H1 (cell line): ENCODE data around the gene TCEA3.
A peak's percentile ranks its signal among the peaks of the same experiment; 100 is the strongest.

Source experiments
- EP300 ChIP-seq, 2 experiments: IDR thresholded peaks; 1 replicate in 1 of 2; 2 replicates in 1 of 2; pipeline ENCODE4 v1.6.1; 2011 to 2012; ENCODE audit warnings: low read depth in 2 of 2, low read length in 2 of 2, mild to moderate bottlenecking in 2 of 2, borderline replicate concordance in 1 of 2, inconsistent platforms in 1 of 2, moderate library complexity in 1 of 2
- EZH2 ChIP-seq: fragments of 200-600 bp; sonication (generic); IDR thresholded peaks from 2 replicates; pipeline ENCODE4 v1.7.1; 2012; ENCODE audit warnings: low read depth, mild to moderate bottlenecking, moderate library complexity, low read length, inconsistent platforms; ENCODE audit not compliant: severe bottlenecking
- MAFK ChIP-seq: IDR thresholded peaks from 2 replicates; pipeline ENCODE4 v1.6.1; 2012; ENCODE audit warnings: low read depth, mild to moderate bottlenecking, improper control_type of control experiment, low read length
- NANOG ChIP-seq: IDR thresholded peaks from 2 replicates; pipeline ENCODE4 v1.6.1; 2011; ENCODE audit warnings: low read length, low read depth, mild to moderate bottlenecking, inconsistent platforms; ENCODE audit not compliant: insufficient read depth, poor library complexity, severe bottlenecking
- POLR2A ChIP-seq, 2 experiments: IDR thresholded peaks; 1 replicate in 1 of 2; 2 replicates in 1 of 2; pipeline ENCODE4 v1.6.1; 2011; ENCODE audit warnings: low read depth in 2 of 2, low read length in 2 of 2, mild to moderate bottlenecking in 2 of 2; ENCODE audit errors: control extremely low read depth in 1 of 2
- POLR2AphosphoS5 ChIP-seq: IDR thresholded peaks from 2 replicates; pipeline ENCODE4 v1.6.1; 2011; ENCODE audit warnings: low read depth, low read length
- RAD21 ChIP-seq, 2 experiments: IDR thresholded peaks in 1 of 2; conservative IDR thresholded peaks in 1 of 2; 2 replicates each; pipeline ENCODE4 v1.6.1; 2011; ENCODE audit warnings: low read depth in 2 of 2, low read length in 2 of 2, improper control_type of control experiment in 1 of 2, inconsistent platforms in 1 of 2, mild to moderate bottlenecking in 1 of 2, moderate library complexity in 1 of 2
- RFX5 ChIP-seq: IDR thresholded peaks from 2 replicates; pipeline ENCODE4 v1.6.1; 2011; ENCODE audit warnings: low read depth, low read length, improper control_type of control experiment, borderline replicate concordance
- SIX5 ChIP-seq: IDR thresholded peaks from 2 replicates; pipeline ENCODE4 v1.6.1; 2011; ENCODE audit warnings: mild to moderate bottlenecking, low read depth, low read length
- SP1 ChIP-seq: IDR thresholded peaks from 2 replicates; pipeline ENCODE4 v1.6.1; 2011; ENCODE audit warnings: low read depth, low read length
- SRF ChIP-seq: IDR thresholded peaks from 2 replicates; pipeline ENCODE4 v1.6.1; 2011; ENCODE audit warnings: mild to moderate bottlenecking, low read depth, low read length, moderate library complexity
- SUZ12 ChIP-seq: fragments of 200-600 bp; sonication (generic); IDR thresholded peaks from 2 replicates; pipeline ENCODE4 v1.6.1; 2012; ENCODE audit warnings: mild to moderate bottlenecking, inconsistent platforms, low read length, moderate library complexity, mixed read lengths
- TF ChIP-seq, protein P1 (sequence below), 3 experiments: IDR thresholded peaks; 1 replicate in 2 of 3; 2 replicates in 1 of 3; pipeline versions ENCODE4 v1.5.1 to v1.6.1; 2011; ENCODE audit warnings: low read length in 3 of 3, mild to moderate bottlenecking in 3 of 3, inconsistent platforms in 2 of 3, low read depth in 1 of 3, moderate library complexity in 1 of 3; ENCODE audit not compliant: insufficient read depth in 1 of 3; ENCODE audit errors: control extremely low read depth in 1 of 3

DNA sequence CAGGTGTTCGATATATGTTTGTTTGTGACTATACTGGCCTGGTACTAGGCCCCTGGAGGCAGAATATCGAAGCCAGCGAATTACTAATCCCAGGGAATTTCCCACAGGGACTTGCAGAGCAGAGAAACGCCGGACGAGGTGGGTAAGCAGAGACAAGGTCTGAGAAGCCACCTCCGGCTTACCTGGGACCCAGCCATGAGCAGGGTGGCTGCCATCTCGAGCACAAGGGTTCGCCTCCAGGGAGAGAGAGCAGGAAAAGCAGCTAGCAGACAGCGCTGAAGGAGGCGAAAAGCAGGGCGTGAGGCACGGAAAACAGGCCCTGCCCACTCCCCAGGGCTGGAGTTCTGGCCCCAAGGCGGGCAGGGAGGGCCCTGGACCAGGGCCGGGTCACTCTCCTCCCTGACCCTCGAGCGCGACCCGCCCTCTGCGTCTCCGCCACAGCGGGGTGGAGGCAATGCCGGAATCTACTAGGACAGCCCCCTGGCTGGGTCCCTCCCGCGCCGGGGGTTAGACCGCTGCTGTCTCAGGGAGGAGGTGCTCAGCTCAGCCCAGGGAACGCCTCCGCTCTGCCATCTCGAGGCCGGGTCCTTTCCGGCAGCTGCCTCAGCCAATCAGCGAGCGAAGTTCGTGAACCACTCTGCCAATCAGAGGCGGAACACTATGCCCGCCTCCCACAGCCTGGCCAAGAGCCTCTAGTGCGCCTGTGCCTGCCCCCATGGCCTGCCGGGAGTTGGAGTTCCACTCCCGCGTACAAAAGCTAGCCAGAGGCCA is 56.6 kb downstream of the TCEA3 start:
- TF ChIP-seq POLR2A (IDR thresholded peaks at IDR 0.05; ENCODE audit: control extremely low read depth in 1 of 2, low read depth in 2 of 2, low read length in 2 of 2) (no peak), EP300 (IDR thresholded peaks at IDR 0.05; ENCODE audit: borderline replicate concordance in 1 of 2, low read depth in 2 of 2, low read length in 2 of 2) (no peak), MAFK (no peak), SUZ12 (no peak), RFX5 (no peak), POLR2AphosphoS5 (no peak), EZH2 (peak; percentile 41), RAD21 (IDR thresholded peaks at IDR 0.05 in 1 of 2, conservative IDR thresholded peaks at IDR 0.05 in 1 of 2; ENCODE audit: low read depth in 2 of 2, low read length in 2 of 2) (no peak), SP1 (peak; percentile 97), NANOG (no peak), SIX5 (peak; percentile 67), SRF (no peak)
- TF ChIP-seq, protein P1, sequence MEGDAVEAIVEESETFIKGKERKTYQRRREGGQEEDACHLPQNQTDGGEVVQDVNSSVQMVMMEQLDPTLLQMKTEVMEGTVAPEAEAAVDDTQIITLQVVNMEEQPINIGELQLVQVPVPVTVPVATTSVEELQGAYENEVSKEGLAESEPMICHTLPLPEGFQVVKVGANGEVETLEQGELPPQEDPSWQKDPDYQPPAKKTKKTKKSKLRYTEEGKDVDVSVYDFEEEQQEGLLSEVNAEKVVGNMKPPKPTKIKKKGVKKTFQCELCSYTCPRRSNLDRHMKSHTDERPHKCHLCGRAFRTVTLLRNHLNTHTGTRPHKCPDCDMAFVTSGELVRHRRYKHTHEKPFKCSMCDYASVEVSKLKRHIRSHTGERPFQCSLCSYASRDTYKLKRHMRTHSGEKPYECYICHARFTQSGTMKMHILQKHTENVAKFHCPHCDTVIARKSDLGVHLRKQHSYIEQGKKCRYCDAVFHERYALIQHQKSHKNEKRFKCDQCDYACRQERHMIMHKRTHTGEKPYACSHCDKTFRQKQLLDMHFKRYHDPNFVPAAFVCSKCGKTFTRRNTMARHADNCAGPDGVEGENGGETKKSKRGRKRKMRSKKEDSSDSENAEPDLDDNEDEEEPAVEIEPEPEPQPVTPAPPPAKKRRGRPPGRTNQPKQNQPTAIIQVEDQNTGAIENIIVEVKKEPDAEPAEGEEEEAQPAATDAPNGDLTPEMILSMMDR (IDR thresholded peaks at IDR 0.05; ENCODE audit: control extremely low read depth in 1 of 3, insufficient read depth in 1 of 3, low read depth in 1 of 3, low read length in 3 of 3), result no peak
